BE2C (cell line): ENCODE results near the gene LIX1.
"Not testable (repeated sequence)": the region's sequence is repeated elsewhere in the genome, so short reads cannot be mapped to it uniquely, and the experiment has no call there.

ENCODE experiments used
- DNase-seq: peaks from one replicate; pipeline ENCODE4 v3.0.0-alpha.2; 2020
- H3K27me3 ChIP-seq: fragments of 250-450 bp; sonication (Bioruptor Pico); 2 replicates; pipeline ENCODE4 v1.5.1; 2020; ENCODE audit warnings: mild to moderate bottlenecking
- H3K36me3 ChIP-seq: fragments of 250-450 bp; sonication (Bioruptor Pico); 2 replicates; pipeline ENCODE4 v1.5.1; 2020; ENCODE audit warnings: mild to moderate bottlenecking
- H3K4me1 ChIP-seq: fragments of 250-450 bp; sonication (Bioruptor Pico); 2 replicates; pipeline ENCODE4 v1.5.1; 2020
- H3K4me3 ChIP-seq: 2 replicates; pipeline ENCODE4 v1.5.1; 2011; ENCODE audit warnings: low read depth, low read length
- H3K9me3 ChIP-seq: fragments of 250-450 bp; sonication (Bioruptor Pico); 2 replicates; pipeline ENCODE4 v1.5.1; 2020
- CTCF ChIP-seq: IDR thresholded peaks from 2 replicates; pipeline ENCODE4 v1.5.1; 2012; ENCODE audit warnings: mild to moderate bottlenecking, low read depth, low read length

LIX1 gene

DNA sequence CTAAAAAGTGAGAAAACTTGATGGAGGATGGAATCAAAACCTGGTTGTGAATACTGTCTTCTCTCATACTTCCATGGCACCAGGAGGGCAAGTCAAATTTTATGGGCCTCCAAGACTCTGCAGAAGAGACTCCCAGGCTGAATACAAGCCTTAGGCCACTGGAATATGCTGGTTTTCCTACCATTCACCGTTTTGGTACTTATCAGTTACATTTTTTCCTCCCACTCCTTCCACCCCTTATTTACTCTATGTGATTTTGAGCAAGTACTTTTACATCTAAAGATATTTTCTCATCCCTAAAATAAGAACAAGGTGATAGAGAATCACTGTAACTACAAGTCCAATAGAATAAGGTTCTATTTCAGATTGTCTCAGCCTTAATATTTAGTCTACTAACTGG lies 8.0 kb upstream of the LIX1 start:
- no peak overlapping the region for H3K4me3 ChIP-seq
- DNase-seq = no peak

DNA sequence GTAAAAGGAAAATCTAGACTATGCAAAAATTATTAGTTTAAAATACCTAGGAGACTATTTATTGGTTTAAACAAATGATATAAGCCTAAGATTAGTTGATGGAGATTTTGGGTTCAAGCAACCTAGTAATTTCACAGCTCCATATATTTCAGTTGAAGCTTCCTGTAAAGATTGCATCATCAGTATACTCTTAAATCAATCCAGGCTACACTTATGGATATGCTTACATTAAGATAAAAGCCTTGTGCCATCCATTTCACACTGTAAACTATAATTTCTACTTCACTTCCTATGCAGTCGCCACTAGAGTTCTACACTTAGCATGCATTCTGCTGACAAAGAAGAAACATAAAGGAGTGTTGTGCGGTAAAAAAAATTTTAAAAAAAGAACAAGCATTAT lies 7.3 kb upstream of the LIX1 start:
- no peak for DNase-seq
- Histone ChIP-seq H3K4me1 (no peaks in the 10 kb centered on the region), H3K27me3 (no peaks in the 10 kb centered on the region), H3K36me3 (no peaks in the 10 kb centered on the region), H3K4me3 (no peak overlapping the region), H3K9me3 (no peaks in the 10 kb centered on the region)
- TF ChIP-seq CTCF = no peak

More for the DNA sequence above, 8.0 kb upstream of the LIX1 start:
- H3K9me3 ChIP-seq = no peaks in the 10 kb centered on the region
- no peaks in the 10 kb centered on the region for H3K36me3 ChIP-seq
- no peaks in the 10 kb centered on the region for H3K4me1 ChIP-seq
- TF ChIP-seq CTCF = no peak
- H3K27me3 ChIP-seq = no peaks in the 10 kb centered on the region

- TF ChIP-seq CTCF = no peak
- no peaks in the 10 kb centered on the region for H3K36me3 ChIP-seq
- no peaks in the 10 kb centered on the region for H3K4me1 ChIP-seq
- H3K9me3 ChIP-seq = no peaks in the 10 kb centered on the region
- no peaks in the 10 kb centered on the region for H3K27me3 ChIP-seq
- no peak for DNase-seq
- H3K4me3 ChIP-seq = no peak overlapping the region
These were observed 5.9 kb upstream of the LIX1 start for GRCh38 chr5:97148288-97148687.

- Histone ChIP-seq H3K27me3 (no peaks in the 10 kb centered on the region; the same call in 1 of the 2 replicates), H3K4me1 (peaks cover 11% of the 10 kb centered on the region), H3K9me3 (no peaks in the 10 kb centered on the region), H3K4me3 (no peak overlapping the region), H3K36me3 (no peaks in the 10 kb centered on the region)
- DNase-seq = no peak
- no peak for TF ChIP-seq CTCF
These were observed 1.3 kb upstream of the LIX1 start for GRCh38 chr5:97143704-97144103.

- no peak for TF ChIP-seq CTCF
- H3K4me3 ChIP-seq = no peak overlapping the region
- no peaks in the 10 kb centered on the region for H3K36me3 ChIP-seq
- no peaks in the 10 kb centered on the region; the same call in 1 of the 2 replicates for H3K27me3 ChIP-seq
- peaks cover 11% of the 10 kb centered on the region for H3K4me1 ChIP-seq
- no peak for DNase-seq
- H3K9me3 ChIP-seq = no peaks in the 10 kb centered on the region
These were observed 872 bp downstream of the LIX1 start for GRCh38 chr5:97141539-97141938.

- H3K27me3 ChIP-seq = no peaks in the 10 kb centered on the region; the same call in none of the 2 replicates
- no peaks in the 10 kb centered on the region for H3K36me3 ChIP-seq
- no peaks in the 10 kb centered on the region for H3K9me3 ChIP-seq
- no peak for TF ChIP-seq CTCF
- DNase-seq = no peak
- no peak overlapping the region for H3K4me3 ChIP-seq
- H3K4me1 ChIP-seq = peaks cover 11% of the 10 kb centered on the region
These were observed 1.4 kb downstream of the LIX1 start for GRCh38 chr5:97141031-97141430.

GRCh38 chr5:97140250-97140649 lies 2.2 kb downstream of the LIX1 start:
- not testable (repeated sequence) for H3K9me3 ChIP-seq, DNase-seq, H3K36me3 ChIP-seq, H3K27me3 ChIP-seq, H3K4me3 ChIP-seq
- peaks cover 11% of the 10 kb centered on the region for H3K4me1 ChIP-seq
